Endothelial cell of umbilical vein (primary cell): Measurements from ENCODE around the gene RRP15. TPM values are rescaled to one million over a fixed set of nuclear protein-coding genes. Genes with fewer than 3 reads are reported as not detected.

Experiments
- BruUV-seq: library from RNA; stranded (reverse); fragments of 400-500 nt; replicated peaks from 2 replicates; lab custom pipeline; 2021; lab: Mats Ljungman, UMichigan
- CTCF ChIA-PET: fragments of 300-600, 350-600 bp; sonication (Branson Sonifier 250); formaldehyde crosslinking; loops from one replicate; lab custom pipeline; 2021; ENCODE audit warnings: antibody characterized with exemption, inconsistent platforms; lab: Charles Lee
- POLR2A ChIA-PET: fragments of 300-600, 350-600 bp; sonication (Branson Sonifier 250); formaldehyde crosslinking; loops from one replicate; lab custom pipeline; 2021; ENCODE audit warnings: antibody characterized with exemption, inconsistent platforms; lab: Charles Lee
- DNase-seq: peaks from one replicate; pipeline ENCODE4 v3.0.0-alpha.2; 2011; ENCODE audit warnings: low read depth, low spot score
- FAIRE-seq: peaks from 2 replicates; lab custom pipeline; 2011; peaks lifted over from hg19 to GRCh38; lab: Jason Lieb, UNC
- H2AFZ ChIP-seq: 2 replicates; pipeline ENCODE4 v1.6.0; 2012; ENCODE audit warnings: low read depth, low read length, control low read depth, inconsistent platforms
- H3K27ac ChIP-seq: 2 replicates; pipeline ENCODE4 v1.5.1; 2011; ENCODE audit warnings: low read depth, mild to moderate bottlenecking, control low read depth, low read length, moderate library complexity; ENCODE audit not compliant: insufficient read depth
- H3K27me3 ChIP-seq, 2 experiments: 2 replicates each; pipeline versions ENCODE4 v1.6.0 to v1.6.1; 2011; ENCODE audit warnings: low read length in 2 of 2, mixed read lengths in 1 of 2; ENCODE audit not compliant: control insufficient read depth in 2 of 2, insufficient read depth in 2 of 2
- H3K36me3 ChIP-seq, 2 experiments: 2 replicates in 1 of 2; 3 replicates in 1 of 2; pipeline ENCODE4 v1.5.1; 2011; ENCODE audit warnings: low read length in 2 of 2, mild to moderate bottlenecking in 1 of 2, moderate library complexity in 1 of 2; ENCODE audit not compliant: control insufficient read depth in 2 of 2, insufficient read depth in 2 of 2; ENCODE audit errors: extremely low read depth in 1 of 2
- H3K4me1 ChIP-seq: 3 replicates; pipeline ENCODE4 v1.5.1; 2011; ENCODE audit warnings: mild to moderate bottlenecking, low read length; ENCODE audit not compliant: control insufficient read depth, insufficient read depth; ENCODE audit errors: extremely low read depth
- H3K4me2 ChIP-seq: 2 replicates; pipeline ENCODE4 v1.6.1; 2011; ENCODE audit warnings: low read length, control low read depth, mixed read lengths; ENCODE audit not compliant: insufficient read depth
- H3K4me3 ChIP-seq, 3 experiments: fragments of 200-600 bp in 1 of 3; sonication (generic), shearing (Covaris generic) in 1 of 3; replicated peaks in 1 of 3; 2 replicates each; pipeline ENCODE4 v1.5.1; 2011 to 2016; ENCODE audit warnings: control low read depth in 3 of 3, low read length in 3 of 3, mild to moderate bottlenecking in 2 of 3, inconsistent platforms in 1 of 3, low read depth in 1 of 3, moderate library complexity in 1 of 3; ENCODE audit not compliant: insufficient read depth in 1 of 3
- H3K79me2 ChIP-seq: 2 replicates; pipeline ENCODE4 v1.6.0; 2012; ENCODE audit warnings: low read length, inconsistent platforms; ENCODE audit not compliant: control insufficient read depth, insufficient read depth
- H3K9ac ChIP-seq: replicated peaks from 2 replicates; pipeline ENCODE3; 2011; ENCODE audit warnings: low read length, control low read depth; ENCODE audit not compliant: insufficient read depth; ENCODE audit errors: extremely low read depth
- H3K9me1 ChIP-seq: replicated peaks from 3 replicates; pipeline ENCODE4 v1.6.0; 2011; ENCODE audit warnings: mild to moderate bottlenecking, low read length; ENCODE audit not compliant: control insufficient read depth, insufficient read depth; ENCODE audit errors: extremely low read depth
- H3K9me3 ChIP-seq: replicated peaks from 2 replicates; pipeline ENCODE4 v1.5.1; 2012; ENCODE audit warnings: low read length, inconsistent platforms; ENCODE audit not compliant: control insufficient read depth, insufficient read depth
- H4K20me1 ChIP-seq: replicated peaks from 2 replicates; pipeline ENCODE3; 2011; ENCODE audit warnings: mild to moderate bottlenecking, low read length; ENCODE audit not compliant: control insufficient read depth, insufficient read depth; ENCODE audit errors: extremely low read depth
- CTCF ChIP-seq, 2 donors: IDR thresholded peaks; 1 replicate in 1 of 2; 2 replicates in 1 of 2; pipeline ENCODE4 v1.5.1; 2011; ENCODE audit warnings: low read length in 2 of 2, mild to moderate bottlenecking in 2 of 2, moderate library complexity in 2 of 2, control low read depth in 1 of 2, inconsistent platforms in 1 of 2, low read depth in 1 of 2; ENCODE audit not compliant: insufficient read depth in 1 of 2; ENCODE audit errors: extremely low read depth in 1 of 2
- EZH2 ChIP-seq: IDR thresholded peaks from 2 replicates; pipeline ENCODE4 v1.6.1; 2012; ENCODE audit warnings: borderline replicate concordance, low read depth, mild to moderate bottlenecking, moderate library complexity, low read length, inconsistent platforms; ENCODE audit not compliant: severe bottlenecking
- FOS ChIP-seq: IDR thresholded peaks from 2 replicates; pipeline ENCODE4 v1.6.1; 2011; ENCODE audit warnings: mild to moderate bottlenecking, low read length, moderate library complexity, borderline replicate concordance; ENCODE audit not compliant: insufficient read depth
- GATA2 ChIP-seq: IDR thresholded peaks from 2 replicates; pipeline ENCODE4 v1.7.0; 2011; ENCODE audit warnings: low read depth, mild to moderate bottlenecking, moderate library complexity, mixed read lengths, low read length; ENCODE audit not compliant: insufficient read length, insufficient read depth
- JUN ChIP-seq: IDR thresholded peaks from 2 replicates; pipeline ENCODE4 v1.6.1; 2011; ENCODE audit warnings: borderline replicate concordance, low read depth; ENCODE audit not compliant: insufficient read length, insufficient read depth
- MYC ChIP-seq: IDR thresholded peaks from one replicate; pipeline ENCODE4 v1.6.1; 2011; ENCODE audit warnings: mild to moderate bottlenecking, low read depth, low read length
- POLR2A ChIP-seq: IDR thresholded peaks from 2 replicates; pipeline ENCODE4 v1.6.1; 2012; ENCODE audit warnings: low read depth, mild to moderate bottlenecking, control low read depth, low read length
- POLR2AphosphoS5 ChIP-seq: IDR thresholded peaks from 2 replicates; pipeline ENCODE4 v1.6.1; 2012; ENCODE audit warnings: low read depth, mild to moderate bottlenecking, control low read depth, low read length, moderate library complexity; ENCODE audit not compliant: insufficient read depth
- dilution Hi-C: fragments of 300-500 bp; cut with MboI; formaldehyde crosslinking; loops from one replicate; pipeline ENCODE4 v1.15.0; 2019; ENCODE audit warnings: low sequenced_read_pairs; ENCODE audit not compliant: extremely low pct_ligation_motif_present
- intact Hi-C: fragments of 100-400 bp; cut with micrococcal nuclease; formaldehyde crosslinking; loops from one replicate; pipeline ENCODE4 v1.10.0; 2022
- polyA plus RNA-seq, 4 experiments: library from polyadenylated mRNA; depleted of rRNA in 3 of 4; stranded (reverse) in 3 of 4; unstranded in 1 of 4; fragments of >200 nt; gene quantifications; 2 replicates each; pipeline versions ENCODE4 v1.2.1 to v1.2.3, GENCODE V29; 2011 to 2012; ENCODE audit warnings: missing spikeins in 1 of 4
- total RNA-seq: library from RNA; stranded (reverse); gene quantifications from 2 replicates; pipeline ENCODE4 v1.2.3, GENCODE V29; 2021
- TF ChIP-seq, protein P1 (sequence below): IDR thresholded peaks from 2 replicates; pipeline ENCODE4 v1.6.1; 2011; ENCODE audit not compliant: insufficient read depth, insufficient read length

The RRP15 gene
- total and polyA plus RNA-seq, 2 donors (not counting 3 experiments of a cell fraction or from before 2014, with no cell fraction given): 1.0 to 17.3 TPM

GRCh38 chr1:218383051-218383450 is 98.0 kb downstream of the RRP15 start:
- FAIRE-seq (no peak), DNase-seq (no peak)
- Histone ChIP-seq H2AFZ (no peak overlapping the region), H3K27ac (peak overlapping the region; percentile 64), H3K4me2 (peak overlapping the region; percentile 60), H3K9me3 (no peaks in the 10 kb centered on the region), H3K9ac (peak overlapping the region; percentile 68), H3K4me1 (peaks cover 22% of the 10 kb centered on the region), H3K79me2 (no peaks in the 10 kb centered on the region), H3K27me3 (no peaks in the 10 kb centered on the region), H4K20me1 (no peaks in the 10 kb centered on the region), H3K4me3 (no peak overlapping the region), H3K36me3 (no peaks in the 10 kb centered on the region), H3K9me1 (no peaks in the 10 kb centered on the region)
- dilution Hi-C loops (no loop called here), intact Hi-C loops (loop anchor here (1.0 to 5.0 kb wide), 4 partner anchors 8 to 919 kb away; no protein-coding TSS in a partner anchor)
- CTCF ChIA-PET: no interaction called here
- TF ChIP-seq GATA2: no peak
- TF ChIP-seq, protein P1, sequence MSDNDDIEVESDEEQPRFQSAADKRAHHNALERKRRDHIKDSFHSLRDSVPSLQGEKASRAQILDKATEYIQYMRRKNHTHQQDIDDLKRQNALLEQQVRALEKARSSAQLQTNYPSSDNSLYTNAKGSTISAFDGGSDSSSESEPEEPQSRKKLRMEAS: no peak
- TF ChIP-seq MYC: no peak
- TF ChIP-seq EZH2: no peak
- TF ChIP-seq POLR2A: no peak
- TF ChIP-seq FOS: no peak
- no peak for TF ChIP-seq POLR2AphosphoS5
- TF ChIP-seq CTCF (IDR thresholded peaks at IDR 0.05; ENCODE audit: extremely low read depth in 1 of 2, insufficient read depth in 1 of 2, low read depth in 1 of 2, low read length in 2 of 2): no peak
- TF ChIP-seq JUN: no peak
- no TSS peak for BruUV-seq
- POLR2A ChIA-PET: no interaction called here
